ENCODE results near the gene WNK2.

WNK2 gene

GRCh38 chr9:93268551-93269314 lies 84.8 kb downstream of the WNK2 start:
- DNase-seq, result peak; percentile 49

- no peak for DNase-seq
Observed at GRCh38 chr9:93270976-93271375, 87.0 kb downstream of the WNK2 start.

- peak; percentile 3 for DNase-seq
Observed at GRCh38 chr9:93276973-93277372, 93.0 kb downstream of the WNK2 start.

GRCh38 chr9:93278144-93278543 lies 94.2 kb downstream of the WNK2 start:
- no peak for DNase-seq

- DNase-seq, result no peak
Observed at GRCh38 chr9:93280661-93281259, 96.8 kb downstream of the WNK2 start.

GRCh38 chr9:93286252-93287188 lies 102.6 kb downstream of the WNK2 start:
- DNase-seq, result no peak

- peak; percentile 1 for DNase-seq
Observed at GRCh38 chr9:93287189-93287552, 103.2 kb downstream of the WNK2 start.

- DNase-seq, result no peak
Observed at GRCh38 chr9:93287593-93287992, 103.7 kb downstream of the WNK2 start.

- no peak for DNase-seq
Observed at GRCh38 chr9:93288341-93288740, 104.4 kb downstream of the WNK2 start.

- no peak for DNase-seq
Observed at GRCh38 chr9:93288891-93289883, 105.2 kb downstream of the WNK2 start.

- no peak for DNase-seq
Observed at GRCh38 chr9:93290495-93291434, 106.8 kb downstream of the WNK2 start.

- no peak for DNase-seq
Observed at GRCh38 chr9:93291536-93292287, 107.8 kb downstream of the WNK2 start.

GRCh38 chr9:93292288-93292615 lies 108.3 kb downstream of the WNK2 start:
- DNase-seq, result no peak

GRCh38 chr9:93292664-93293328 lies 108.9 kb downstream of the WNK2 start:
- no peak for DNase-seq

- no peak for DNase-seq
Observed at GRCh38 chr9:93294011-93294410, 110.1 kb downstream of the WNK2 start.

- DNase-seq, result no peak
Observed at GRCh38 chr9:93295031-93295430, 111.1 kb downstream of the WNK2 start.

- peak; percentile 5 for DNase-seq
Observed at GRCh38 chr9:93295456-93296076, 111.6 kb downstream of the WNK2 start.

GRCh38 chr9:93296889-93297480 lies 113.0 kb downstream of the WNK2 start:
- DNase-seq, result no peak

Measured in activated CD4-positive, alpha-beta T cell treated with anti-CD3 and anti-CD28 coated beads for 48 hours (primary cell).